ENCODE measurements around the gene LSR.

LSR gene

DNA sequence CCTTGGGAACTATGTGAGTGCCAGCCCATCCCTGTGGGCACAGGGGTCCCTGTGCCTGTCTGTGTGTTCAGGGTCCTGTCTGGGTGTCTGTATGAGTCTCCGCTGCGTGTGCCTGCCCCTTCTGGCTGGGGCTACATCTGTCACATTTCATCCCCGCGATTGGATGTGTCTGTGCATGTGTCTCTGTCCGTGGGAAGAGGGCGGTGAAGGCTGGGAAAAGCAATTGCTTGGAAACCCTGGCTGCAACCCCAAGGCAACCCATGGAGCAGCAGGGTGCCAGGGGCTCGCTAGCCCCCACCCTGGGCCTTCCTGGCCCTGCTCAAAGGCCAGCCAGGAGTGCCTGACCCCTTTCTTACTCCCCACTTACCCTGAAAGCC is 44.5 kb downstream of the LSR start:
- TF ChIP-seq, protein P1, sequence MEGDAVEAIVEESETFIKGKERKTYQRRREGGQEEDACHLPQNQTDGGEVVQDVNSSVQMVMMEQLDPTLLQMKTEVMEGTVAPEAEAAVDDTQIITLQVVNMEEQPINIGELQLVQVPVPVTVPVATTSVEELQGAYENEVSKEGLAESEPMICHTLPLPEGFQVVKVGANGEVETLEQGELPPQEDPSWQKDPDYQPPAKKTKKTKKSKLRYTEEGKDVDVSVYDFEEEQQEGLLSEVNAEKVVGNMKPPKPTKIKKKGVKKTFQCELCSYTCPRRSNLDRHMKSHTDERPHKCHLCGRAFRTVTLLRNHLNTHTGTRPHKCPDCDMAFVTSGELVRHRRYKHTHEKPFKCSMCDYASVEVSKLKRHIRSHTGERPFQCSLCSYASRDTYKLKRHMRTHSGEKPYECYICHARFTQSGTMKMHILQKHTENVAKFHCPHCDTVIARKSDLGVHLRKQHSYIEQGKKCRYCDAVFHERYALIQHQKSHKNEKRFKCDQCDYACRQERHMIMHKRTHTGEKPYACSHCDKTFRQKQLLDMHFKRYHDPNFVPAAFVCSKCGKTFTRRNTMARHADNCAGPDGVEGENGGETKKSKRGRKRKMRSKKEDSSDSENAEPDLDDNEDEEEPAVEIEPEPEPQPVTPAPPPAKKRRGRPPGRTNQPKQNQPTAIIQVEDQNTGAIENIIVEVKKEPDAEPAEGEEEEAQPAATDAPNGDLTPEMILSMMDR (IDR thresholded peaks at IDR 0.05; ENCODE audit: control insufficient read depth, insufficient read depth, low read depth, low read length, missing control alignments), result no peak
- no peak overlapping the region for H3K4me3 ChIP-seq (ENCODE audit: control insufficient read depth, low read depth, low read length)
- no peak for DNase-seq (ENCODE audit: low read depth)

DNA sequence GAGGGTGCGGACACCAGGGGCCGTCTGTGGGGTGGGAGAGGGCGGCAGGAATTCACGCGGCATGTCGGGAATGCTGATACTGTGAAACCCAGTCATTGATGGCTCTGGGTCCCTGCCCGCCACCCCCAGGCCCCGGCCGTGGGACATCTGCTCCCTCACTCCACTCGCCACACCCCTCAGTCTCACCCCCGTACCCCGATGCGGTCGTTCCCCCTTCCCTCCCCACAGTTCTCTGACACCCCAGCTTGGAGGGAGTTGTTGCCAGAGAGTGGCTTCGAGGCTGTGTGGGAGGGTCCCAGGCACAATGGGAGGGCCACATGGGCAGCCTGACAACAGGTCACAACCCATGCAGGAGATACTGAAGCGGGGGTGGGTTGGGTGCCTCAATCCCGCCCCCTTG is 45.0 kb downstream of the LSR start:
- TF ChIP-seq, protein P1 (IDR thresholded peaks at IDR 0.05; ENCODE audit: control insufficient read depth, insufficient read depth, low read depth, low read length, missing control alignments), result no peak

DNA sequence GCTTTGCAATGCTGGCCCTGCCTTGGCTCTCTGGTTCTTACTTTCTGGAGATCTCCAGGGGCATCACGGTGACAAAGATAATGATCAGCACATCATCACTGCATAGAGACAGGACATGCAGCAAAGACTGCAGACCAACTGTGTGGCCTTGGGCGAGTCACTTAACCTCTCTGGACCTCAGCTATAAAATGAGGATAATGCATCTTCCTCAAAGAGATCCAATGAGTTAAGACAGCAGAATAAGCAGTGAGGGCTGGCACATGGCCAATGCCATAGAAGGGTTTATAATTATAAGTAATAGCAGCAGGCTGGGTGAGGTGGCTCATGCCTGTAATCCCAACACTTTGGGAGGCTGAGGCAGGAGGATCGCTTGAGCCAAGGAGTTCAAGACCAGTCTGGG is 45.5 kb downstream of the LSR start:
- no peak for DNase-seq (ENCODE audit: low read depth)
- no peak overlapping the region for H3K4me3 ChIP-seq (ENCODE audit: control insufficient read depth, low read depth, low read length)
- TF ChIP-seq, protein P1 (IDR thresholded peaks at IDR 0.05; ENCODE audit: control insufficient read depth, insufficient read depth, low read depth, low read length, missing control alignments), result no peak

More for the DNA sequence above, 45.0 kb downstream of the LSR start:
- DNase-seq (ENCODE audit: low read depth), result no peak
- no peak overlapping the region for H3K4me3 ChIP-seq (ENCODE audit: control insufficient read depth, low read depth, low read length)

DNA sequence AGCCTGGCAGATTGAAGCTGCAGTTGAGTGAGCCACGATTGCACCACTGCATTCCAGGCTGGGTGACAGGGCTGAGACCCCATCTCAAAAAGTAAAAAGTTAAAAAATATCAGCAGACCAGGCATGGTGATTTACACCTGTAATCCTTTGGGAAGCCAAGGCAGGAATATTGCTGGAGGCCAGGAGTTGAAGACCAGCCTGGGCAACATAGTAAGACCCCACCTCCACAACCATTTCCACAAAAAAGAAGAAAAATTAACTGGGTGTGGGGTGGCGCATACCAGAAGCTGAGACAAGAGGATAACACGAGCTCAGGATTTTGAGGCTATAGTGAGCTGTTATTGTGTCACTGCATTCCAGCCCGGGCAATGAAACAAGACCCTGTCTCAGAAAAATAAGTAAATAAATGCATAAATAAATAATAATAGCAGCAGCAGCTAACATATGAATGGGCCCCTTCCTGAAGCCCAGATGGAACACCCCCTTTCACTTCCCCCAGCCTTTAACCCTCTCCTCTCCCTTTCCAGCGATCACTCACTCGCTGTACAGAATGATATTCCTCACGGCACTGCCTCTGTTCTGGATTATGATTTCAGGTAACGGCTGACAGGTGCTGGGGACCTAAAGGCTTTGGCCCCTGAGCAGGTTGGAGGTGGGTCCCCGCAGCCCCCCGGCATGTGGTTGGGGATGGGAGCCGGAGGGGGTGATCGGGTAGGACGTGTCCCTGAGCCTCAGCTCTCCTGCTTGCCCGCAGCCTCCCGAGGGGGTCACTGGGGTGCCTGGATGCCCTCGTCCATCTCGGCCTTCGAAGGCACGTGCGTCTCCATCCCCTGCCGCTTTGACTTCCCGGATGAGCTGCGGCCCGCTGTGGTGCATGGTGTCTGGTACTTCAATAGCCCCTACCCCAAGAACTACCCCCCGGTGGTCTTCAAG is 46.3 kb downstream of the LSR start:
- DNase-seq (ENCODE audit: low read depth), result no peak
- TF ChIP-seq, protein P1 (IDR thresholded peaks at IDR 0.05; ENCODE audit: control insufficient read depth, insufficient read depth, low read depth, low read length, missing control alignments), result no peak
- H3K4me3 ChIP-seq (ENCODE audit: control insufficient read depth, low read depth, low read length), result no peak overlapping the region

DNA sequence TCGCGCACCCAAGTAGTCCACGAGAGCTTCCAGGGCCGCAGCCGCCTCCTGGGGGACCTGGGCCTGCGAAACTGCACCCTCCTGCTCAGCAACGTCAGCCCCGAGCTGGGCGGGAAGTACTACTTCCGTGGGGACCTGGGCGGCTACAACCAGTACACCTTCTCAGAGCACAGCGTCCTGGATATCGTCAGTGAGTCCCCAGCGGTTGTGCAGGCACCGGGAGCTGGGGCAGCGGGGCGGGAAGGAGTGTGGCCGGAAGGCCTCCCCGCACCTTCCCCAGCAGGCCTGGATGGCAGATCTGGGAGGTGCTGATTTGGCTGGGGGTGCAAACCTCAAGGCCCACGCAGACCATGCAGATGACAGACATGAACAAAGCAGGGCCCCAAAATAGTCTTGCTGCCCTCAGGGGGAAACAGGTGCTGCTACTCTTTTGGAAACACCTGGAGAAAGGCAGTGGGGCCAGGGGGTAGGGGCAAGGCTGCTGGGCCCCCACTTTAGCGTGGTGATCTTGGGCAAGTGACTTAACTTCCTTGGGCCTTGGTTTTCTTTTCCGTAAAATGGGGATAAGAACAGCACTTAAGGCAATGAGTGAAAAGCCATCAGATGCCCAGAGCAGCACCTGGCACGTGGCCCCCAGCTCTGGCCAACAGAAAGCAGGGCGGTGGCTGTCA is 47.1 kb downstream of the LSR start:
- H3K4me3 ChIP-seq (ENCODE audit: control insufficient read depth, low read depth, low read length), result no peak overlapping the region
- no peak for DNase-seq (ENCODE audit: low read depth)
- TF ChIP-seq, protein P1 (IDR thresholded peaks at IDR 0.05; ENCODE audit: control insufficient read depth, insufficient read depth, low read depth, low read length, missing control alignments), result no peak

DNA sequence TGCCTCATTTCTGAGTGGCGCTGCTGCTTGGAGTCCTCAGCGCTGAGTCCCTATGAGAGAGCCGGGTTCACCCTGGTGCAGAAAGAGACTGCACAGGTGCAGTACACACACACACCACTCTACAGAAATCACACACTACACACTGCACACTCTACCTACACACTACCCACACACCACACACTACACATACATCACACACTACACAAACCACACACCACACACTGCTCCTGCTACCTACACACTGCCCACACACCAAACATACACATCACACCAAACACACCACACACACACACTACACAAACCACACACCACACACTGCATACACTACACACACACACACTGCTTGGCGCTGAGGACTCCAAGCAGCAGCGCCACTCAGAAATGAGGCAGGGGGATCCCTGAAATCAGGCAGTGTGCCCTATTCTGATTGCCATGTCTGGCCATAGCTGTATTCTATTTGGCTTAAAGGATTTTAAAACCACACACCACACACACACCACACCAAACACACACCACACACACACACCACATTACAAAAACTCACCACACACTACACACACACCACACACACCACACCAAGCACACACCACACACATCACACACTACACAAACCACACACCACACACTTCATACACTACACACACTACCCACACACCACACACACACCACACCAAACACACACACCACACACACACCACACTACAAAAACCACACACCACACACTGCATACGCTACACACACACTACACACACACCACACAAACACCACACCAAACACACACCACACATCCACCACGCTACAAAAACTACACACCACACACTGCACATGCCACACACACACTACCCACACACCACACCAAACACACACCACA is 48.1 kb downstream of the LSR start:
- TF ChIP-seq, protein P1 (IDR thresholded peaks at IDR 0.05; ENCODE audit: control insufficient read depth, insufficient read depth, low read depth, low read length, missing control alignments), result no peak
- no peak overlapping the region for H3K4me3 ChIP-seq (ENCODE audit: control insufficient read depth, low read depth, low read length)
- no peak for DNase-seq (ENCODE audit: low read depth)

Measured in AG09309 (cell line).